ENCODE measurements around the gene ZBTB5.

Gene ZBTB5

DNA sequence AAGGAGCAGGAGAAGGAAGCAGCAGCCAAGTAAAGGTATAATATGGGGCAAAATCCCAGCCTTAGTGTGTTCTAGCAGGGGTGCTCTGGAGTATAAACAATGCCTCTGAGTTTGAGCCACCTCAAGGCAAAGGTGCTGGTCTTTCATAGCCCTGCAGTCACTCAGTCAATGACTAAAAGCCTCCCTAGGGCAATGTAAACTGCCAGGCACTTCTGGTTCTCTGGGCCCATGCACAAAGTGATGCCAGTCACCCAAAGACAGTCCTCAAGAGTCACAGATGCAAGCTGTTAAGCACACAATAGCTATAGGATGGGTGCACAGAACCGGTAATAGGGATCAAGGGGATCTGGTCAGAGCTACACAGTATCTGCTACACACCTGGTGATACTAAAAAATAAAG, 12.6 kb downstream of the ZBTB5 start:
- H3K27me3 ChIP-seq (ENCODE audit: low read length) = no peaks in the 10 kb centered on the region
- no peak overlapping the region for H2AFZ ChIP-seq (ENCODE audit: low read depth, low read length, severe bottlenecking)
- no peak overlapping the region for H3K4me2 ChIP-seq (ENCODE audit: low read depth, low read length, poor library complexity, severe bottlenecking)
- H3K9ac ChIP-seq (ENCODE audit: low read length) = no peak overlapping the region
- H3K36me3 ChIP-seq (ENCODE audit: low read length) = no peaks in the 10 kb centered on the region; the same call in 1 of the 2 replicates
- H3K79me2 ChIP-seq (ENCODE audit: insufficient read depth, low read length) = peaks cover 95% of the 10 kb centered on the region
- no peak overlapping the region for H3K4me3 ChIP-seq (ENCODE audit: insufficient read depth, low read length, poor library complexity, severe bottlenecking)
- TF ChIP-seq, protein P1, sequence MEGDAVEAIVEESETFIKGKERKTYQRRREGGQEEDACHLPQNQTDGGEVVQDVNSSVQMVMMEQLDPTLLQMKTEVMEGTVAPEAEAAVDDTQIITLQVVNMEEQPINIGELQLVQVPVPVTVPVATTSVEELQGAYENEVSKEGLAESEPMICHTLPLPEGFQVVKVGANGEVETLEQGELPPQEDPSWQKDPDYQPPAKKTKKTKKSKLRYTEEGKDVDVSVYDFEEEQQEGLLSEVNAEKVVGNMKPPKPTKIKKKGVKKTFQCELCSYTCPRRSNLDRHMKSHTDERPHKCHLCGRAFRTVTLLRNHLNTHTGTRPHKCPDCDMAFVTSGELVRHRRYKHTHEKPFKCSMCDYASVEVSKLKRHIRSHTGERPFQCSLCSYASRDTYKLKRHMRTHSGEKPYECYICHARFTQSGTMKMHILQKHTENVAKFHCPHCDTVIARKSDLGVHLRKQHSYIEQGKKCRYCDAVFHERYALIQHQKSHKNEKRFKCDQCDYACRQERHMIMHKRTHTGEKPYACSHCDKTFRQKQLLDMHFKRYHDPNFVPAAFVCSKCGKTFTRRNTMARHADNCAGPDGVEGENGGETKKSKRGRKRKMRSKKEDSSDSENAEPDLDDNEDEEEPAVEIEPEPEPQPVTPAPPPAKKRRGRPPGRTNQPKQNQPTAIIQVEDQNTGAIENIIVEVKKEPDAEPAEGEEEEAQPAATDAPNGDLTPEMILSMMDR (IDR thresholded peaks at IDR 0.05; ENCODE audit: insufficient read depth, low read length, poor library complexity, severe bottlenecking) = no peak
- TF ChIP-seq EZH2phosphoT487 (conservative IDR thresholded peaks at IDR 0.05; ENCODE audit: low read length) = no peak
- H3K9me3 ChIP-seq (ENCODE audit: insufficient read depth, low read length) = no peaks in the 10 kb centered on the region
- peaks cover 14% of the 10 kb centered on the region; the same call in 1 of the 2 replicates for H4K20me1 ChIP-seq (ENCODE audit: low read depth, low read length)
- no peak overlapping the region for H3K27ac ChIP-seq (ENCODE audit: low read depth, low read length)
- no peaks in the 10 kb centered on the region for H3K9me2 ChIP-seq (replicated peaks; ENCODE audit: insufficient read depth, low read length)
- H3F3A ChIP-seq (ENCODE audit: insufficient read depth) = no peaks in the 10 kb centered on the region

DNA sequence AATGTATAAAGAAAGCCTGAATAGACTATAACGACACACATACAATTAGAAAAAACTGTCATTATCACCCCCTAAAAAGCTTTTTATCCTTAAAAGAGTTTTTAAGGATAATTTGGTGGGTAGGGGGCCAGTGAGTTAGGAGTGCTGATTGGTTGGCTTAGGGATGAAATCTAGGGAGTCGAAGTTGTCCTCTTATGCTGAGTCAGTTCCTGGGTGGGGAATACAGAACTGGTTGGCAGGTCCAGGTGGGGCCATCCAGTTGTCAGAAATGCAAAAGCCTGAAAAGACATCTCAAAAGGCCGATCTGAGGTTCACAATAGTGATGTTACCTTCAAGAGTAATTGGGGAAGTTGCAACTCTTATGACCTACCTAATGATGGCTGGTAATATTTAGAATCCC, 13.6 kb downstream of the ZBTB5 start:
- peaks cover 95% of the 10 kb centered on the region for H3K79me2 ChIP-seq (ENCODE audit: insufficient read depth, low read length)
- H3K4me2 ChIP-seq (ENCODE audit: low read depth, low read length, poor library complexity, severe bottlenecking) = no peak overlapping the region
- TF ChIP-seq, protein P1 (IDR thresholded peaks at IDR 0.05; ENCODE audit: insufficient read depth, low read length, poor library complexity, severe bottlenecking) = no peak
- no peak for TF ChIP-seq EZH2phosphoT487 (conservative IDR thresholded peaks at IDR 0.05; ENCODE audit: low read length)
- no peaks in the 10 kb centered on the region for H3F3A ChIP-seq (ENCODE audit: insufficient read depth)
- no peak overlapping the region for H3K9ac ChIP-seq (ENCODE audit: low read length)
- H3K4me3 ChIP-seq (ENCODE audit: insufficient read depth, low read length, poor library complexity, severe bottlenecking) = no peak overlapping the region
- H3K27me3 ChIP-seq (ENCODE audit: low read length) = no peaks in the 10 kb centered on the region
- peaks cover 15% of the 10 kb centered on the region; the same call in 1 of the 2 replicates for H4K20me1 ChIP-seq (ENCODE audit: low read depth, low read length)
- H3K9me2 ChIP-seq (replicated peaks; ENCODE audit: insufficient read depth, low read length) = no peaks in the 10 kb centered on the region
- H2AFZ ChIP-seq (ENCODE audit: low read depth, low read length, severe bottlenecking) = no peak overlapping the region
- H3K36me3 ChIP-seq (ENCODE audit: low read length) = no peaks in the 10 kb centered on the region; the same call in 1 of the 2 replicates
- H3K9me3 ChIP-seq (ENCODE audit: insufficient read depth, low read length) = no peaks in the 10 kb centered on the region
- no peak overlapping the region for H3K27ac ChIP-seq (ENCODE audit: low read depth, low read length)

DNA sequence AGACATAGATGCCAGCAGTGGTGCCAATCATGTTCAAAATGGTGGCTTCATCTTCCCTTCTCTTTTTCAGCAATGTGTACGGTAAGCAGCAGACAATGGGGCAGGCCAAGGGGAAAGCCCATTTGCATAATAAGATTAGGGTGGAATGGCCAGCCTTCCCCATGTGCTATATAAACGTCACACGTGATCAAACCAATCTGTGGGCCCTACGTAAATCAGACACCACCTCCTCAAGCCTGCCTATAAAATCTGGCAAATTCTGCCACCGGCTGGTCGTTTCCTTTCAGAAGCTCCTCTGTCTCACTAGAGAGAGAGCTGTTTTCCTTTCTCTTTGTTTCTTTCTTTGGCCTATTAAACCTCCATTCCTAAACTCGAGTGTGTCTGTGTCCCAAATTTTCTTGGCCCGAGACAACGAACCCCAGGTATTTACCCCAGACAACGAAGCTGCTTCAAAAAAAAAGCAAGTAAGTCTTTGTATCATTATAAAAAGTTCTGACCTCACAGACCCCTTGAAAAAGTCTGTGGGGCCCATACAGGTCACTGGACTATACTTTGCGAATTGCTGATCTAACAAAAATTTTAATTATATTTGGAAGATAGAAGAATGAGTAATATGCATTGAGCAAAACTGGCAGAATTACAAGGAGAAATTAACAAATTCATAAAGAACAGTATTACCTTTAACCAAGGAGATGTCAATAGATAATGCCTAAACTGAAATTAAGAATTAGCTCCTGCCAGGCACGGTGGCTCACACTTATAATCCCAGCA, 15.2 kb downstream of the ZBTB5 start:
- Histone ChIP-seq H2AFZ (ENCODE audit: low read depth, low read length, severe bottlenecking) (no peak overlapping the region), H3K79me2 (ENCODE audit: insufficient read depth, low read length) (peaks cover 94% of the 10 kb centered on the region), H3K9me2 (replicated peaks; ENCODE audit: insufficient read depth, low read length) (no peaks in the 10 kb centered on the region), H3K27me3 (ENCODE audit: low read length) (no peaks in the 10 kb centered on the region), H3K9ac (ENCODE audit: low read length) (no peak overlapping the region), H3F3A (ENCODE audit: insufficient read depth) (no peaks in the 10 kb centered on the region), H3K4me2 (ENCODE audit: low read depth, low read length, poor library complexity, severe bottlenecking) (no peak overlapping the region), H3K27ac (ENCODE audit: low read depth, low read length) (no peak overlapping the region), H3K4me3 (ENCODE audit: insufficient read depth, low read length, poor library complexity, severe bottlenecking) (no peak overlapping the region), H4K20me1 (ENCODE audit: low read depth, low read length) (peaks cover 20% of the 10 kb centered on the region; the same call in 1 of the 2 replicates), H3K36me3 (ENCODE audit: low read length) (no peaks in the 10 kb centered on the region; the same call in 1 of the 2 replicates), H3K9me3 (ENCODE audit: insufficient read depth, low read length) (no peaks in the 10 kb centered on the region)
- TF ChIP-seq EZH2phosphoT487 (conservative IDR thresholded peaks at IDR 0.05; ENCODE audit: low read length) = no peak

DNA sequence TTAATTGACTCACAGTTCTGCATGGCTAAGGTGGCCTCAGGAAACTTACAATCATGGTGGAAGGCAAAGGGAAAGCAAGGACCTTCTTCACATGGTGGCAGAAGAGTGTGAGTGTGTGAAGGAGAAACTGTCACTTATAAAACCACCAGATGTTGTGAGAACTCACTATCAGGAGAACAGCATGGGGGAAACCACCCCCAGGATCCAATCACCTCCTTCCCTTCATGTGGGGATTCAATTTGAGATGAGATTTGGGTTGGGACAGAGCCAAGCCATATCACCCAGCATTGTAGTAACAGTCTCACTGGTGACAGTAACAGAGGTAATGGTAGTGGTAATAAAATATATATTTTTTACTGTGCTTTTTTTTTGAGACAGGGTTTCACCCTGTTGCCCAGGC, 18.1 kb downstream of the ZBTB5 start:
- H4K20me1 ChIP-seq (ENCODE audit: low read depth, low read length) = peaks cover 6% of the 10 kb centered on the region; the same call in 1 of the 2 replicates
- H3K79me2 ChIP-seq (ENCODE audit: insufficient read depth, low read length) = peaks cover 78% of the 10 kb centered on the region

More for the DNA sequence above, 18.1 kb downstream of the ZBTB5 start:
- H3K27me3 ChIP-seq (ENCODE audit: low read length) = no peaks in the 10 kb centered on the region
- H3F3A ChIP-seq (ENCODE audit: insufficient read depth) = no peaks in the 10 kb centered on the region
- no peak overlapping the region for H2AFZ ChIP-seq (ENCODE audit: low read depth, low read length, severe bottlenecking)
- no peaks in the 10 kb centered on the region for H3K9me3 ChIP-seq (ENCODE audit: insufficient read depth, low read length)
- no peak overlapping the region for H3K9ac ChIP-seq (ENCODE audit: low read length)
- H3K9me2 ChIP-seq (replicated peaks; ENCODE audit: insufficient read depth, low read length) = no peaks in the 10 kb centered on the region
- TF ChIP-seq, protein P1 (IDR thresholded peaks at IDR 0.05; ENCODE audit: insufficient read depth, low read length, poor library complexity, severe bottlenecking) = no peak
- no peak for TF ChIP-seq EZH2phosphoT487 (conservative IDR thresholded peaks at IDR 0.05; ENCODE audit: low read length)
- H3K4me3 ChIP-seq (ENCODE audit: insufficient read depth, low read length, poor library complexity, severe bottlenecking) = no peak overlapping the region
- H3K36me3 ChIP-seq (ENCODE audit: low read length) = no peaks in the 10 kb centered on the region; the same call in 1 of the 2 replicates
- no peak overlapping the region for H3K4me2 ChIP-seq (ENCODE audit: low read depth, low read length, poor library complexity, severe bottlenecking)
- H3K27ac ChIP-seq (ENCODE audit: low read depth, low read length) = no peak overlapping the region
